Measurements from ENCODE around the gene MACROD2.

MACROD2 gene

GRCh38 chr20:14865169-14865568 lies 869.9 kb downstream of the MACROD2 start:
- ChIA-PET CTCF (interaction anchor here (0.6 kb wide), 1 partner anchor 48 kb away, joined by 3 read pairs; no protein-coding TSS in a partner anchor), POLR2A (no interaction called here)
- TF ChIP-seq ZNF121 (tag by site-specific recombination; IDR thresholded peaks at IDR 0.05) = no peak
- TF ChIP-seq ZNF202 (tag by site-specific recombination; IDR thresholded peaks at IDR 0.05; ENCODE audit: borderline replicate concordance) = no peak
- TF ChIP-seq ZNF76 (tag by site-specific recombination; IDR thresholded peaks at IDR 0.05; ENCODE audit: borderline replicate concordance, low read depth) = no peak
- TF ChIP-seq MZF1 (tag by site-specific recombination; IDR thresholded peaks at IDR 0.05; ENCODE audit: borderline replicate concordance) = no peak
- TF ChIP-seq BCL6B (tag by site-specific recombination; IDR thresholded peaks at IDR 0.05) = no peak
- no peak for TF ChIP-seq PRDM2 (tag by site-specific recombination; IDR thresholded peaks at IDR 0.05; ENCODE audit: borderline replicate concordance)
- TF ChIP-seq AEBP2 (tag by site-specific recombination; IDR thresholded peaks at IDR 0.05; ENCODE audit: borderline replicate concordance) = no peak
- no peak for TF ChIP-seq ZNF155 (tag by site-specific recombination; IDR thresholded peaks at IDR 0.05)
- TF ChIP-seq OVOL3 (tag by site-specific recombination; IDR thresholded peaks at IDR 0.05) = no peak
- TF ChIP-seq ZNF664 (tag by site-specific recombination; IDR thresholded peaks at IDR 0.05) = no peak
- no peak for TF ChIP-seq ZNF19 (tag by site-specific recombination; IDR thresholded peaks at IDR 0.05; ENCODE audit: low read depth)
- TF ChIP-seq ZNF341 (tag by site-specific recombination; IDR thresholded peaks at IDR 0.05; ENCODE audit: low read depth) = no peak
- TF ChIP-seq ZNF354C (tag by site-specific recombination; IDR thresholded peaks at IDR 0.05; ENCODE audit: borderline replicate concordance, low read depth) = no peak
- Histone ChIP-seq H3K36me3 (ENCODE audit: control insufficient read depth in 2 of 2, insufficient read depth in 1 of 2, low read length in 2 of 2) (no peaks in the 10 kb centered on the region), H3K27ac (ENCODE audit: extremely low read depth, low read depth, low read length) (no peak overlapping the region), H3K4me3 (ENCODE audit: low read depth, low read length) (no peak overlapping the region), H3K4me1 (ENCODE audit: control insufficient read depth, insufficient read depth, low read length) (peaks cover 6% of the 10 kb centered on the region), H3K9me3 (ENCODE audit: control insufficient read depth, insufficient read depth, low read depth, low read length) (no peaks in the 10 kb centered on the region)

- ChIA-PET POLR2A (no interaction called here), CTCF (no interaction called here)
- Histone ChIP-seq H3K36me3 (ENCODE audit: control insufficient read depth in 2 of 2, insufficient read depth in 1 of 2, low read length in 2 of 2) (no peaks in the 10 kb centered on the region), H3K9me3 (ENCODE audit: control insufficient read depth, insufficient read depth, low read depth, low read length) (no peaks in the 10 kb centered on the region), H3K27ac (ENCODE audit: extremely low read depth, low read depth, low read length) (no peak overlapping the region), H3K4me1 (ENCODE audit: control insufficient read depth, insufficient read depth, low read length) (peaks cover 6% of the 10 kb centered on the region), H3K4me3 (ENCODE audit: low read depth, low read length) (no peak overlapping the region)
- TF ChIP-seq ZNF548 (tag by site-specific recombination; IDR thresholded peaks at IDR 0.05) (no peak), ZNF174 (tag by site-specific recombination; IDR thresholded peaks at IDR 0.05) (no peak), ZNF473 (tag by site-specific recombination; IDR thresholded peaks at IDR 0.05) (no peak), ZNF248 (tag by site-specific recombination; IDR thresholded peaks at IDR 0.05) (no peak), KLF7 (tag by site-specific recombination; IDR thresholded peaks at IDR 0.05; ENCODE audit: borderline replicate concordance) (no peak), ZNF280D (tag by site-specific recombination; IDR thresholded peaks at IDR 0.05) (no peak), RBAK (tag by site-specific recombination; IDR thresholded peaks at IDR 0.05) (no peak), PRDM1 (tag by site-specific recombination; IDR thresholded peaks at IDR 0.05) (no peak)
Observed at GRCh38 chr20:14865731-14866130, 870.4 kb downstream of the MACROD2 start.
